ENCODE data around the gene PCARE. TPM values are rescaled to one million over a fixed set of nuclear protein-coding genes. Genes with fewer than 3 reads are reported as not detected.

The PCARE gene
- total and polyA plus RNA-seq, 4 donors = 0.01 to 0.09 (median 0.04) TPM; not detected in 1

GRCh38 chr2:29063646-29064345, 10.5 kb downstream of the PCARE start:
- TF ChIP-seq CTCF (IDR thresholded peaks at IDR 0.05; ENCODE audit: control extremely low read depth, extremely low read depth) = no peak
- 64 to 73% methylated on average over 20 of the region's 20 CpGs for WGBS, 2 donors
- Histone ChIP-seq H3K36me3 (ENCODE audit: control insufficient read depth in 4 of 4, insufficient read depth in 4 of 4, low read length in 4 of 4) (no peaks in the 10 kb centered on the region), H3K4me3 (no peak overlapping the region), H3K27me3 (ENCODE audit: control insufficient read depth in 3 of 3, insufficient read depth in 3 of 3, low read length in 2 of 3) (no peaks in the 10 kb centered on the region), H3K4me1 (ENCODE audit: control insufficient read depth in 5 of 5, insufficient read depth in 5 of 5, low read length in 5 of 5) (peaks cover 0 to 64% (median 21%) of the 10 kb centered on the region in 5 donors), H3K9me3 (ENCODE audit: control insufficient read depth in 4 of 4, insufficient read depth in 3 of 4, low read length in 3 of 4) (no peaks in the 10 kb centered on the region), H3K27ac (ENCODE audit: low read depth in 1 of 2, low read length in 1 of 2) (no peak overlapping the region), H3K9ac (ENCODE audit: insufficient read depth in 1 of 2, low read length in 2 of 2) (no peak overlapping the region)
- DNase-seq (peak; percentile 65 to 86 (median 82)), ATAC-seq (ENCODE audit: insufficient read depth, low FRiP score) (no peak)

DNA sequence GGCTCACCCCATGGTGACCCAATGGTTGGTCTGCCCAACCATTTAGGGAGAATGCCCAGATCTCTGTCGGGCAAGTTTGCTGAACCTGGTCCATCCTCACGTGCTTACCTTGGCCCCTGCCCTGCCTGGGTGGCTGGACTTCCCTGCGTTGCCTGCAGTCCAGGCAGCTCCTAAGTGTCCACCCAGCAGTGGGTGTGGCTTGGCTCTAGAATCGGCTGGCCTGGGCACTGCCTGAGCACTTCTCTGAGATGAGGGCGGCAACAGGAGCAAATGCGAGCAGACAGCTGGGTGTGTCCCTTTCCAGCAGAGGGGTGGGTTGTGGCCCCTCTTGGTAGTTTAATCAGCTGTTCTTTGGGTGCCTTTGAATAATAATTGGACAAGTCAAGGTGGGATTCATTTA, 11.3 kb downstream of the PCARE start:
- Histone ChIP-seq H3K4me1 (ENCODE audit: control insufficient read depth in 5 of 5, insufficient read depth in 5 of 5, low read length in 5 of 5) (peaks cover 0 to 64% (median 21%) of the 10 kb centered on the region in 5 donors), H3K9me3 (ENCODE audit: control insufficient read depth in 4 of 4, insufficient read depth in 3 of 4, low read length in 3 of 4) (no peaks in the 10 kb centered on the region), H3K27ac (ENCODE audit: low read depth in 1 of 2, low read length in 1 of 2) (no peak overlapping the region), H3K27me3 (ENCODE audit: control insufficient read depth in 3 of 3, insufficient read depth in 3 of 3, low read length in 2 of 3) (no peaks in the 10 kb centered on the region), H3K4me3 (no peak overlapping the region), H3K36me3 (ENCODE audit: control insufficient read depth in 4 of 4, insufficient read depth in 4 of 4, low read length in 4 of 4) (no peaks in the 10 kb centered on the region), H3K9ac (ENCODE audit: insufficient read depth in 1 of 2, low read length in 2 of 2) (no peak overlapping the region)
- WGBS, 2 donors = 64 to 89% methylated on average over 6 of the region's 6 CpGs
- no peak for ATAC-seq (ENCODE audit: insufficient read depth, low FRiP score)
- no peak for TF ChIP-seq CTCF (IDR thresholded peaks at IDR 0.05; ENCODE audit: control extremely low read depth, extremely low read depth)
- no peak for DNase-seq

- DNase-seq = no peak
- Histone ChIP-seq H3K4me3 (no peak overlapping the region), H3K4me1 (ENCODE audit: control insufficient read depth in 5 of 5, insufficient read depth in 5 of 5, low read length in 5 of 5) (peaks cover 0 to 64% (median 21%) of the 10 kb centered on the region in 5 donors), H3K36me3 (ENCODE audit: control insufficient read depth in 4 of 4, insufficient read depth in 4 of 4, low read length in 4 of 4) (no peaks in the 10 kb centered on the region), H3K27me3 (ENCODE audit: control insufficient read depth in 3 of 3, insufficient read depth in 3 of 3, low read length in 2 of 3) (no peaks in the 10 kb centered on the region), H3K9ac (ENCODE audit: insufficient read depth in 1 of 2, low read length in 2 of 2) (no peak overlapping the region), H3K9me3 (ENCODE audit: control insufficient read depth in 4 of 4, insufficient read depth in 3 of 4, low read length in 3 of 4) (no peaks in the 10 kb centered on the region), H3K27ac (ENCODE audit: low read depth in 1 of 2, low read length in 1 of 2) (no peak overlapping the region)
- WGBS, 2 donors = 96 to 97% methylated on average over 10 of the region's 10 CpGs
- TF ChIP-seq CTCF (IDR thresholded peaks at IDR 0.05; ENCODE audit: control extremely low read depth, extremely low read depth) = no peak
- ATAC-seq (ENCODE audit: insufficient read depth, low FRiP score) = no peak
Observed at GRCh38 chr2:29062371-29062770, 12.0 kb downstream of the PCARE start.

Data from lung (tissue), 12 donors.